ENCODE data around the gene KIF12.

Gene KIF12

DNA sequence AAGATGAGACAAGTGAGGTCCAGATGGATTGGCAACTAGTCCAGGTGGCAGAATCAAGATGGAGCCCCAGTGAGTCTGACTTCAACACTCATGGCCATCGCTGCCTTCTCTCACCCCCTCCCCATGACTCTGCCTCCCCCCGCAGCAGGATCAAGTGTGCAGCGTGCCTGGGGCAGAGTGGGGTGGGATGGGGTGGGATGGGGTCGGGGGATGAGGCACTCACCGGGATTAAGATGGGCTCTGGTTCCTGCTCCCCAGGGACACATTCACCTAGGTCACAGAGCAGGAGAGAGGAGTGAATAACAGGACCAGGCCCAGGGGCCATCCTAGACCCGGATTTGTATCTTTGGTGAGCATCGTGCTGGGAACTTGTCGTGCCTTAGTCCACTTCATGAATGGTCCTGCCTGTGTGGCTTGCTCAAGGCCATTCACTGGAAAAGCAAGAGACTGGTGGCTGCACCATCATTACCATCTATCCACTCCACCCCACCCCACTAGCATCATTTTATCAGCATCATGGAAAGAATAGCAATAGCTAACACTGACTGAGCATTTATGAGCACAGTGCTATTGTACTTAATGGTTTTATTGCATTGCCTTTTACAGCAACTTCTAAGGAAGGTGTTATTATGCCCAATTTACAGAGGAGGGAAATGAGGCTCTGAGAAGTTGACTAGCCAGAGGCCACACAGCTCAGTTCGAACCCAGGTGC lies 29.5 kb downstream of the KIF12 start:
- DNase-seq (ENCODE audit: low read depth, low spot score), result no peak

DNA sequence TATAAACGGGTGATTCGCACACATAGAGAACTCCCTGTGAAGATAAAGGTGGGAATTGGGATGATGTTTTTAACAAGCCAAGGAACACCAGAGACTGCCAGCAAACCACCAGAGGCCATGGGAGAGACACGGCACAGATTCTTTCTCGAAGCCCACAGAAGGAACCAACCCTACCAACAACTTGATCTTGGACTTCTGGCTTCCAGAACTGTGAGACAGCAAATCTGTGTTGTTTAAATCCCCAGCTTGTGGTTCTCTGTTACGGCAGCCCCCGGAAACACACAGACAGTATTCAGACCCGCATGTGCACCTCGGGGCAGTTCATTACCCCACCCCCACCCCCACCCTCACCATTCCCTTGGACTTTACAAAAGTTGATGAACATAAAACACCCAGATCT lies 33.8 kb downstream of the KIF12 start:
- DNase-seq (ENCODE audit: low read depth, low spot score), result no peak

DNA sequence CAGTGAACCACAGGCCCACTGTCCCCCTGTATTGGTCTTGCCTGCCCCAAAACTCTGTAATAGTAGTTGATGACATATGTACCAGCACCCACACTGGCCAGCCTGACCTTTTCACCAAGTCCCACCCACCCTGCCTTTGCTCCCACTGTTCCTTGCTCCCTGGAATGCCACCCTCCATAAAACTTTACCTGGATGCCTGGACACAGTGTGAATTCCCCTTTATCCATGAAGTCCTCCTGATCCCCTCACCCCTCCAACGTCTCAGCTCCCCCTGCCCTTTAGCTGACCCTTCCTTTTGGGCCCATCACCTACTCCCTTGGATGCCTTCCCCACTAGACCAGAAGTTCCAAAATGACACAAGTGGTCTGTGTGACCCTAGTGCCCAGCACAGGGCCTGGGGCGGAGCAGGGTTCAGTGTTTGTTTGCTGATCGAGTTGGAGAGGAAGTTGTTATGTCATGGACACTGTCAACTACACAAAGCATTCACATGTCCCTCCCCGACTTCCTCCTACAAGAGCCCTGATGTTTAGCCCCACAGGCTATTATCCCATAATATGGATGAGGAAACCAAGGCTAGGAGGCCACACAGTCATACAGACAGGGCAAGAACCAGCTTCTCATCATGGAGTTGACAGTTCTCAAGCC lies 37.1 kb downstream of the KIF12 start:
- DNase-seq (ENCODE audit: low read depth, low spot score), result no peak

DNA sequence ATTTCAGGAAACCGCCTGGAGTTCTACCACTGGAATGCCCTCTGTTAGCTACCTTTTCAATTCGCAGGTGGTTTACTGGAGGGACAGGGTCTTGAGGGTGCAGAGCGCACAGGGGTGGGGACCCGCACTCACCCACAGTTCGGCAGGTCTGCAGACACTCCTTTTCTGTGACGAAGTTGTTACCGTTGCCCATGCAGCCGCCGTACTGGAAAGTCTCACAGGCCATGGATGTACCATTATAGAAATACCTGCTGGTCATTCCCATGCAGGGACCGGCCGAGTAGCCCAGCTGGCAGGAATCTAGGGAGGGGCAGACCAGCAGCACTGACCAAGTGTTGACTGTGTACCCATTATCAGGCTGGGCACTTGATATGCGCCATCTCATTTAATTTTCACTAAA lies 37.8 kb downstream of the KIF12 start:
- no peak for DNase-seq (ENCODE audit: low read depth, low spot score)

DNA sequence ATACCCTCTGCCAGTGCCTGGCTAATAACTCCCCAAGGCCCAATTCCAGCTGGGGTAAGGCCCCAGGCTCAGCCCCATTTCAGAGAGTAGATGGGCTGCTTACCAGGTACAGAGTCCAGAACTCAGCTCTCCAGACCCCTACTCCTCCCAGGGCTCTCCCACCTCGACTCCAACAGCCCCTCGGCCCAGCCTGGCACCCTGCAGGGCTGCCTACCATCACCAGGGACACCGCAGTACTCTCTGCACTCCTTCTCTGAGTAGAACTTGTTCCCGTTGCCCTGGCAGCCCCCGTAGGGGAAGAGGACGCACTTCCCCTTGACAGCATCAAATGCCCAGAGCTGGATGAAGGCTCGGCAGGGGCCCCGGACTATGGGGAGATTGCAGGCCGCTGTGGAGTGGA lies 38.4 kb downstream of the KIF12 start:
- DNase-seq (ENCODE audit: low read depth, low spot score), result no peak

DNA sequence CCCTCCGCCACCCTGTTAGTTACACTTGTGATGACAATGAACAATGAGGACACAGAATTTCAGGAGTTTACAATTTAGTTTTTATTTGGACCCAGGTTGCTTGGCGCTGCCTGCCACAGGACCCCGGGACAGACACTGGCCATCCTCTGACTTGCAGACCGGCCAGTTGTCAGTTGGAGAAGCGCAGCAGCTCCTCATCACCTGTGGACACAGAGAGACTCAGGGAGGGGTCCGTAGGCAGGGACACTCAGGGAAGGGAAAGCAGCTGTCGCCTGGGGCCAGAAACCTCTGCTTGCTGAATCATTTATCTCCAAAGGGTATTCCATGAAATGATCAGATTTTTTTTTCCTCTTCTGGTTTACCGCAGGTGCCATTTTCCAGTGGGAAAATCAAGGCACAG lies 39.0 kb downstream of the KIF12 start:
- DNase-seq (ENCODE audit: low read depth, low spot score), result no peak

DNA sequence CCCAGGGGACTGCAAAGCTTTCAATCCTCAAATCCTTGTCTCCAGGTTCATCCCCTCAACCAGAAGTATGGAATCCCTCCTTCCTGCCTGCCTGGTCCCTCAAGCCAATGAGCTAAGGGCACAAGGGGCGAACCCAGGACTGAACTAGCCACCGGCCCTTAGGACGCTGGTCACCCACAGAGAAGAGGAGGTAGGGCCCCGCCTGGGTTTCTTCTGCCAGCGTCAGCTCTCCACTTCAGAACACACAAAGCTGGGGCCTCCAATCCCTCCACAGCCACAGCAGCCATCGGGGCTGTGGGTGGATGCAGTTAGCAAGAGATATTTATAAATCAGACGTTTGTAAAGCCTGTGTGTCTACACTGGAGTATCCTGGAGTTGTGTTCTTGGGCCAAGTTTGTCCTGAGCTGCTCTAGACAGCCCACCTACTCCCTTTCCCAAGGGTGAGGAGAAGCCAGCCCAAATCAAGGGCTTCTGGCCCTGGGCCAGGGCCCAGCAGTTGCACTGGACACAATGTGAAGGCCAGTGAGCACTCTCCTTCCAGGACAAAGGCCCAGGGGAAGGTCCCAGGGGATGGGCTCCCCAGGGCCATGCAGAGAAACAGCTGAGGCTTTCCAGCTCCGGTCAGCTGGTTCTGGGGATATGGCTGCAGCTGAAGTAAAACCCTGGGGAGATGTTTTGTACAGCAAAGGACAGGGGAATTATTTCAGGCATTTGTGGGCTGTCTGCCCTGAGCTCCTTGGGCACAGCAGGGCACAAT lies 39.9 kb downstream of the KIF12 start:
- DNase-seq (ENCODE audit: low read depth, low spot score), result no peak

DNA sequence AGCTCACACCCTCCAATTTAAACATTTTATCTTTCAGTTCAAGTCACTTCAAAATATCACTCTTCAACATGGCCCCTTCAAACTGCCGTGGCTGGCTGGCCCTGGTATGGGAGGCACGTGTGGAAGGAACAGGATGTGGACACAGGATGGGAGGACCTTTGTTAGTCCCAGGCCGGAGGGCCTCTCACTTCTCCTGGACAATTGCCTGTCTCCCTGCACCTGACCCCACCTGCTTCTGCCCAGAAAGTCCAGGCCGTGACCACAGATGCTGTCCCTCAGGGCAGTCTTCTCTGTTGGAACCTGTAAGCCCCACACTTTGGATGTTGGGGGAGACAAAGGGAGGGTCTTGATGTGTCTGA lies 40.4 kb downstream of the KIF12 start:
- DNase-seq (ENCODE audit: low read depth, low spot score), result no peak

DNA sequence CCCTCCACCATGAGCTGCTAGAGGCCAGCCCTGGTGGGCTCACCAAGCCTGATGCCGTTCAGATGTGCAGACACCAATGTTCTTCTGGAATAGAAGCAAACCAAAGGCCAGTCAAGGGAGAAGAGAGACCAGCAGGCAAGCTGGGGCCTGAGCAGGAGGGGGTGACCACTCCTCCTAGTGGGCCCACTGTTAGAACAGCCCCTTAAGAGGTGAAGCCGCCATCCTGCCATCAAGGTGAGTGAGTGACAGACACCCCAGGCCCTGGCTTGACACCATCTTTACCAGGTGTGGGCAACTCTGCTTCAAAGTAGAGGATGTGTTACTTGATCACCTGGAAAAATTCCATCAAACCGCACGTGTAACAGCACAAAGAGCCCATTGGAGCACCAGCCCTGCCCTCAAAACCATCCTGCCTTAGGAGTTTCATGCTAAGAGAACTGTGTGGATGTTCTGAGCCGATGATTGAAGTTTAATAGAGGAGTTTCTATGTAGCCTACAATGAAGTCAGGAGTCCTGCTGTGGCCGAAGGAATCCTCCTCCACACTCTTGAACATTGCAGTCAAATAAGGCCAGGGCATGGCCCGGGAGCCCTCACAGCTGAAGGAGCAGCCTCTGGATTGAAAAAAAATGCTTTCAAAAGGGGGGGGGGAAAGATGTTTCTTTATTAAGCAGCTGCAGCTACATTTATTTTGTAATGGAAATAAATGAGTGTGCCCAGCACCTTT lies 41.8 kb downstream of the KIF12 start:
- no peak for DNase-seq (ENCODE audit: low read depth, low spot score)

DNA sequence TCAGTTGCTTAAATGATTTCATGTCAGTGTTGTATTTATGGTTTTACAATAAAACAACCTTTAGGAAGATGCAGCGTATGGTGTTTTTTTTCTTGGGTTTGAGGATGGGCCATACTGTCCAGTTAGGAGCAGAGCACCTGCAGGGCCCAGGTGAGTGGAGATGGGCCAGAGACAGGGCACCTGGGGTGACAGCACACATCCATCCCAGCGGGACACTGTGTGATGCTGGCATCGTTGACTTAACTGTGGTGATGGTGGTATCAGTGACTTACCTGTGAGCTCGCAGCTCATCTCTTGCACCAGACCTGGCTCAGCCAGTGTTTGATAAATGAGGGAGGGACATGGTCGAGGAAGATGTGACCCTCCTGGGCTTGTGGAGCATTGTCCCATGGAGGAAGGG lies 42.6 kb downstream of the KIF12 start:
- no peak for DNase-seq (ENCODE audit: low read depth, low spot score)

DNA sequence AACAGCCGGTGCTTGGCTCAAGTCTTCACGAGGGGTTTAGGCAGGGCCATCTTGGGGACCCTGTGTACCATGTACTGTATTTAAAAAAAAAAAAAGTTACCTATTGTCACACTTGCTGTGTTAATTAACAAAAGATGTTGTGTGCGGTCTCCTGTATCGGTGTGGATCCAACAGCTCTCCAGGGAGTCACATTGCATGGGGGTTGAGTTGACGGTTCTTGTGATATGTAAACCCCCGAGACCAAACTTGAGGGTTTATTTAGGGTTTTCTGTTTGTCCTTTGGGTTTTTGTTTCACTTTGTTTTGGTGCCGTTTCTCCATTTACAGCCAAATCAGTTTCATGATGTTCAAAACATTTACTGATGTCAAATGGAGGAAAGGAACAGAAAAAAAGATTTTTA lies 43.2 kb downstream of the KIF12 start:
- DNase-seq (ENCODE audit: low read depth, low spot score), result no peak

DNA sequence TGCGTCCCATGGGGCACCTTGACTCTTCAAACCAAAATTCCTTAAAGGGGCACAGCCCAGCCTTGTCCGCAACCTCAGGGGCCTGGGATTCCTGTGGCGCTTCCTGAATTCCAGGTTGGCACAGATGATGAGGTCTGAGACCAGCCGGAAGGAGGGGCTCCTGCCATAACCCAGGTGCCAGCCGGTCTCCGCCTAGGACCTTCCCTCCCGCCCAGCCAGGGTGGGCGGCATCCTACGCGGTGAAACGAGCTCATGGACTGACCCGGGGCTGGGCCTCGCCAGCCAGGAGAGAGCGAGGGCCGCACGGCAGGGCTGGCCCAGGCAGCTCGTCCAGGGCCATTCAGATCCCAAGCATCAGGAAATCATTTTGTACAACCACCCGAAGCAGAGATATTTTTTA lies 44.0 kb downstream of the KIF12 start:
- no peak for DNase-seq (ENCODE audit: low read depth, low spot score)

DNA sequence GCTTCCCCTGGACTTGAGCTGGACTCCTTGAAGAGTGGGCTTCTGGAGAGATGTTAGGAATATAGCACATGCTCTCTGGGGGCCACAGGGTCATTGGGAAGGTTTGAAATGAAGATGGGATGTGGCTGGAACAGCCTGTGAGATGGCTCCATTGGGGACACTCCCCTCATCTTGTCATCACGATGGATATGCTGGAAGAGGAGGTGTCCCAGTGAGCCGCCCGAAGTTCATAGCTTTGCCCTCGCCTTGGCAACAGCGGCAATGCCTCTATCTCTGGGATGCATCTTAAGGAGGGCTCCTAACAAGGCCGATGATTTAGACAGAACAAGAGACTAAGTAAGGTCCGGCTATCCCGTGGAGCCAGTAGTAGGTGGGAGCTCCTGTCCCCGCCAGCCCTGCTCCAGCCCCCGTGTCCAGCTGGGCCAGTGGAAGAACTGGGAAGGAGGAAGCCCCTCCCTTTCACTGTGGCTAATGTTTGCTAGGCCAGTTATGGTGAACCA lies 44.9 kb downstream of the KIF12 start:
- DNase-seq (ENCODE audit: low read depth, low spot score), result no peak

DNA sequence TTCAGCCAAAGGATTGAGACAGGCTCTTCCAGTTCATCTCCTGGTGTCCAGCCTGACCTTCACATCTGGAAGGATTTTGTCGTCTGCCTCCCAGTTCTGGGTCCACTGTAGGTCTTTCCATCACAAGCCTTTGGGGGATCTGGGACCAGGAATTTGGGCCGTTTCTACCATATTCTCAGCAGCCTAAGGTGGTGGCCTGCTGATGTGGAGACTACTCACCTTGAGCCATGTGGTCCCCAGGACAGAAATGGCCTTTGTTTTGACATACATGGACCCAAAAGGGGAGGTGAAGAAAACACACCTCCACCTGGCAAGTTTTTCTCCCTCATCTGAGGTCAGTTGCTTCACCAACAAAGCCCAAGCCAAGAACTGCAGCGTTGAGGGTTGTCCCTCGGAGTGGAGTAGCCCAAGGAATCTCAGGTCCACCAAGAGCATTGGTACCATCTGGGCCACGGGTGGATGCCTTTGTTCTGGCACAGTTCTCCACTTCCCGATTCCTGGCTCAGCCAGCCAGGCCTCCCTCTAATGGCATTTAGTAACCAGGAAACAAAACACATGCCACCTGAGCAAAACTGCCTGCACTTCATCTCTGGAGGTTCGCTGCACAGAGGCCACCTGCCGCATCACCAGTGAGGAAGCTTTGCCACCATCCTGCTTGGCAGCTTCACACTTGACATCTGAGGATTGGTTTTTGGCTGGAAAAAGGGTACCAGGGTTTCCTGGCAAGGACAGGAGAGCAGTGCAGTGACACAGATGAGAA lies 45.7 kb downstream of the KIF12 start:
- no peak for DNase-seq (ENCODE audit: low read depth, low spot score)

DNA sequence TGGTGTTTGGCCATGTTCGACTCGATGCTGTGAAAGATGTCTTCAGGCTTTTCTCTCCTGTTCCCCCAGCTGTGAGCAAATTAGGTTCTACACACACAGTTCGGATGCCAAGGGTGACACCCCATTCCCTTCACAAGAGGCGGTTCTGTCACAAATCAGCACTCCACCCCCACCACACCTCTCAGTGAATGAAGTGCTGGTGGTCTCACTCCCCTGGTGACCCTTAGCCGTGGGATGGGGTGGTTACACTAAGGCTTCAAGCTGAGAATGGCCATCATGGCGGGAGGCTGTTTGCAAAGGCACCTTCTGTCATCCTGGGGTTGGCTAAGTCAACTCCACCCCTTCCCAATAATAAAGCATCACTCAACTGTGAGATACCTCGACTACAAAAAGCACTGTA lies 47.4 kb downstream of the KIF12 start:
- no peak for DNase-seq (ENCODE audit: low read depth, low spot score)

DNA sequence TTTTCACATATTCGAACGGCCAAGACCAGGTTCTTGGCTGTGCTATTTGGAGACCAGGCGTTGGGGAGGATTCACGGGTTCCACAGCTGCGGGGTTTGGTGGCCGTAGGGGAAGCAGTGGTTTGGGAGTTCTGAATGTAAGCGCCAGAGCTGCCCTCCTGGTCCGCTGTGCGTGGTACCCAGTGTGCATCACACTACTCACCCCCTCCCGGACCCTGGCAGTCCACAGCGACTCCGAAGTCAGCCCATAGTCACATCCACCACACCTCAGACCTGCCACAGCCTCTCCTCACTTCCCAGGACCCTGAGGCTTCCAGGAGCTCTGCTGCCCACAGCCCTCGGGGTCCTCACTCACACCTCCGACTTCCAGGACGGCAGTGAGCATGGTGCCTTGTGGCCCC lies 47.8 kb downstream of the KIF12 start:
- DNase-seq (ENCODE audit: low read depth, low spot score), result no peak

DNA sequence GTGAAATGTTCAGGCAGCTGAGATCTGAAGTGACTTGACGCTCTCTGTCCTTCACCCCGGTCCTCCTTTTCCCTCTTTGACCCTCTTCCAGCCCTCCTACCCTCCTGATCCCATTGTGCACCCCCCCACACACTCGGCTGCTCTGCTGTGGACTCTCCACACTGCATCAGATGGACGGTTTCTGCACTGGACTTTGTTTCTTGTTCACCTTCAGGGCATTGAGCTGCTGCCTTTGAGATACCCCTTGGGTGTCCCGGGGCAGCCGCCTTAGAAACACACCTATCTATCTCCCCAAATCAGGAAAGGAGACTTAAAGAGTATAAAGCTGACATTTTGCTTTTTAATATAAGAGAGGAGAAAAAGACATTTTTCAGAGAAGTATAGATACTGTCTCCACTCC lies 48.4 kb downstream of the KIF12 start:
- DNase-seq (ENCODE audit: low read depth, low spot score), result no peak

DNA sequence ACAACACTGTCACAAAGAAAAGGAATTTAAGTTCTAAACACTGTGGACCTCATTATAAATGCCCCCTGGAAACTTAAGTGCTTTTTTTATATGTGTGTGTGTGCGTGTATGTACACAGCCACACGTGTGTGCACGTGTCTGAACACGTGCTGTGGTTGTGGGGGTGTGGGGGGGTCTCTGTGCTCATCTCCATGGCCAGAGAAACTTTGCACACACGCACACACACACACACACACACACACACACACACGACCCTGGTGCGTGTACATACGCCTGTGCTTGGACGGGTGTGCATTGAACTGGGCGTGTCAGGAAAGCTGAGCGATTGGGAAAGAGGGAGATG lies 48.9 kb downstream of the KIF12 start:
- DNase-seq (ENCODE audit: low read depth, low spot score), result no peak

DNA sequence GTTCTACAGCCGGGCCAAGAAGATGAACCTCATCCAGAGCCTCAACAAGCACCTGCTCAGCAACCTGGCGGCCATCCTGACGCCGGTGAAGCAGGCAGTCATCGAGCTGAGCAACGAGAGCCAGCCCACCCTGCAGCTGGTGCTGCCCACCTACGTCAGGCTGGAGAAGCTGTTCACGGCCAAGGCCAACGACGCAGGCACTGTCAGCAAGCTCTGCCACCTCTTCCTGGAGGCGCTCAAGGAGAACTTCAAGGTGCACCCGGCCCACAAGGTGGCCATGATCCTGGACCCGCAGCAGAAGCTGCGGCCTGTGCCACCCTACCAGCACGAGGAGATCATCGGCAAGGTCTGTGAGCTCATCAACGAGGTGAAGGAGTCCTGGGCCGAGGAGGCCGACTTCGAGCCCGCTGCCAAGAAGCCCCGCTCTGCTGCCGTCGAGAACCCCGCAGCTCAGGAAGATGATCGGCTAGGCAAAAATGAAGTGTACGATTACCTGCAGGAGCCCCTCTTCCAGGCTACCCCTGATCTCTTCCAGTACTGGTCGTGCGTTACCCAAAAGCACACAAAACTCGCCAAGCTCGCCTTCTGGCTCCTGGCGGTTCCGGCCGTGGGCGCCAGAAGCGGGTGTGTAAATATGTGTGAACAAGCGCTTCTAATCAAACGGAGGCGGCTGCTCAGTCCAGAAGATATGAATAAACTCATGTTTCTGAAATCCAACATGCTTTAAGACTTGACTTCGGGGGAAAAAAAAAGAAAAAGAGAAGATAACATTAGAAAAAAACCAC lies 49.5 kb downstream of the KIF12 start:
- no peak for DNase-seq (ENCODE audit: low read depth, low spot score)

DNA sequence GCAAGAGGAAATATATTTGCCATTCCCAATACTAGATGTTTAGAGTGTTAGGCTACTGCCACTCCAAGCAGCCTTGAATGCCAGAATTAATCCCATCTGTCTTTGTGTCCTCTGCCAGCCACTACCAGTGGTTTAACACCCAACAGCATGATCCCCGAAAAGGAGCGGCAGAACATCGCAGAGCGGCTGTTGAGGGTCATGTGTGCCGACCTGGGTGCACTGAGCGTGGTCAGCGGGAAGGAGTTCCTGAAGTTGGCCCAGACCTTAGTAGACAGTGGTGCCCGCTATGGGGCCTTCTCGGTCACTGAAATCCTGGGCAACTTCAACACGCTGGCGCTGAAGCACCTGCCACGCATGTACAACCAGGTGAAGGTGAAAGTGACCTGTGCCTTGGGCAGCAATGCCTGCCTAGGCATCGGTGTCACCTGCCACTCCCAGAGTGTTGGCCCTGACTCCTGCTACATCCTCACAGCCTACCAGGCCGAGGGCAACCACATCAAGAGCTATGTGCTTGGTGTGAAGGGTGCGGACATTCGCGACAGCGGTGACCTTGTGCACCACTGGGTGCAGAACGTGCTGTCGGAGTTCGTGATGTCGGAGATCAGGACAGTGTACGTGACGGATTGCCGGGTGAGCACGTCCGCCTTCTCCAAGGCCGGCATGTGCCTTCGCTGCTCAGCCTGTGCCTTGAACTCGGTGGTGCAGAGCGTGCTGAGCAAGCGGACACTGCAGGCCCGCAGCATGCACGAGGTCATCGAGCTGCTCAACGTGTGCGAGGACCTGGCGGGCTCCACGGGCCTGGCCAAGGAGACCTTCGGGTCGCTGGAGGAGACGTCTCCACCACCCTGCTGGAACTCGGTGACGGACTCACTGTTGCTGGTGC lies 50.3 kb downstream of the KIF12 start:
- DNase-seq (ENCODE audit: low read depth, low spot score), result no peak
